PC-9 (cell line): ENCODE data around the gene UBL4A. TPM values are rescaled to one million over a fixed set of nuclear protein-coding genes. Genes with fewer than 3 reads are reported as not detected.

Source experiments
- BruUV-seq: library from RNA; stranded (reverse); fragments of 400-500 nt; replicated peaks from 2 replicates; lab custom pipeline; 2021; lab: Mats Ljungman, UMichigan
- CTCF ChIA-PET: fragments of 300-600 bp; sonication (Branson Sonifier 250); formaldehyde crosslinking; loops from one replicate; lab custom pipeline; 2022; ENCODE audit warnings: antibody characterized with exemption; lab: Charles Lee
- POLR2A ChIA-PET: fragments of 300-600 bp; sonication (Branson Sonifier 250); formaldehyde crosslinking; loops from one replicate; lab custom pipeline; 2022; ENCODE audit warnings: antibody characterized with exemption; ENCODE audit not compliant: unreplicated experiment; lab: Charles Lee
- DNase-seq, 2 experiments: peaks; one replicate each; pipeline versions ENCODE4 v3.0.0 to v3.0.0-alpha.2; 2015 to 2022; ENCODE audit warnings: mixed read lengths in 1 of 2
- H2AFZ ChIP-seq: fragments of 200-600 bp; sonication (generic); 2 replicates; pipeline ENCODE4 v1.8.1; 2017; ENCODE audit warnings: antibody characterized with exemption
- H3F3A ChIP-seq: fragments of 200-600 bp; sonication (generic); 2 replicates; pipeline ENCODE4 v1.8.1; 2017; ENCODE audit warnings: antibody characterized with exemption, mild to moderate bottlenecking, low read depth; ENCODE audit not compliant: insufficient read depth
- H3K27ac ChIP-seq: fragments of 200-600 bp; sonication (generic); 2 replicates; pipeline ENCODE4 v1.6.1; 2016; ENCODE audit warnings: mixed run types
- H3K27me3 ChIP-seq: fragments of 200-600 bp; sonication (generic); 2 replicates; pipeline ENCODE4 v1.6.1; 2016; ENCODE audit warnings: low read depth, mixed run types; ENCODE audit not compliant: insufficient read depth
- H3K36me3 ChIP-seq: fragments of 200-600 bp; sonication (generic); 2 replicates; pipeline ENCODE4 v1.6.1; 2016; ENCODE audit warnings: low read depth, mixed run types
- H3K4me1 ChIP-seq: fragments of 200-600 bp; sonication (generic); replicated peaks from 2 replicates; pipeline ENCODE4 v1.6.1; 2016; ENCODE audit warnings: mixed run types; ENCODE audit not compliant: insufficient read depth
- H3K4me2 ChIP-seq: fragments of 200-600 bp; sonication (generic); 2 replicates; pipeline ENCODE4 v1.6.1; 2017; ENCODE audit warnings: mixed run types
- H3K4me3 ChIP-seq: fragments of 200-600 bp; sonication (generic); 2 replicates; pipeline ENCODE4 v1.6.1; 2016; ENCODE audit warnings: mixed run types
- H3K79me2 ChIP-seq: fragments of 200-600 bp; sonication (generic); 2 replicates; pipeline ENCODE4 v1.6.1; 2017; ENCODE audit warnings: low read depth, mixed run types
- H3K9me2 ChIP-seq: fragments of 200-600 bp; sonication (generic); 2 replicates; pipeline ENCODE4 v1.8.1; 2017; ENCODE audit warnings: mild to moderate bottlenecking; ENCODE audit not compliant: insufficient read depth
- H3K9me3 ChIP-seq: fragments of 200-600 bp; sonication (generic); 2 replicates; pipeline ENCODE4 v1.8.1; 2016; ENCODE audit warnings: low read depth; ENCODE audit not compliant: insufficient read depth
- H4K20me1 ChIP-seq: fragments of 200-600 bp; sonication (generic); 2 replicates; pipeline ENCODE4 v1.8.1; 2017; ENCODE audit not compliant: insufficient read depth
- EZH2 ChIP-seq: fragments of 200-600 bp; sonication (generic); IDR thresholded peaks from 2 replicates; pipeline ENCODE4 v1.8.0; 2017; ENCODE audit warnings: antibody characterized with exemption, low read depth
- intact Hi-C: fragments of 100-400 bp; cut with micrococcal nuclease; formaldehyde crosslinking; loops from one replicate; pipeline ENCODE4 v1.10.0; 2022; ENCODE audit not compliant: unreplicated experiment
- total RNA-seq: library from RNA; stranded (reverse); gene quantifications from 2 replicates; pipeline ENCODE4 v1.2.3, GENCODE V29; 2021
- TF ChIP-seq, protein P1 (sequence below): fragments of 200-600 bp; sonication (generic); conservative IDR thresholded peaks from 2 replicates; pipeline ENCODE4 v1.6.1; 2017; ENCODE audit warnings: mixed run types, antibody characterized with exemption, mild to moderate bottlenecking, moderate library complexity

Gene UBL4A
- total RNA-seq, 1 experiment from 2014 or later = 80.7 TPM

DNA sequence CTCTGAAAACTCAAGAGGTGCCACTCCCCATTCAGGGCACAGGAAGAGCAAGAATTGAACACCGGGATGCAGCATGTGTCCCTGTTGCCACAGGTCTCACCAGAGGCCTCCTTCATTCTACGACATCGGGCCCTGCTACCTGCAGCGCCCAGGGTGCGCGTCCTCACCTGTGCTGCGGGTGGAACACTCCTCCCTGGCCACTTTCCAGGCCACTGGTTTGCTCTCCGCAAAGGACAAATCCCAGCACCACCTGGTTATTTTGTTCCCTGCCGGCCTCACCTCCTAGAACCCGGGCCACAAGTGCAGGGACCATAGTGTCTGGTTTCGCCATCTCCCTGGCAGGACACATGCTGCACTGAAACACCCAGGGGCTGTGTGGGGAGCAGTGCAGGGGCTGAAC is 43.9 kb upstream of the UBL4A start:
- peaks cover 10% of the 10 kb centered on the region for H3K79me2 ChIP-seq
- ChIA-PET POLR2A (no interaction called here), CTCF (interaction anchor here (0.6 kb wide), 1 partner anchor 978 kb away, joined by 3 read pairs; no protein-coding TSS in a partner anchor)
- no peak overlapping the region for H3K4me2 ChIP-seq
- H3K27me3 ChIP-seq = no peaks in the 10 kb centered on the region
- no peak overlapping the region for H3K4me3 ChIP-seq
- intact Hi-C loops = loop anchor here (5.0 kb wide), 3 partner anchors 133 to 763 kb away; partner anchors contain the start of genes FLNA and RPL10
- peaks cover 6% of the 10 kb centered on the region; the same call in 1 of the 2 replicates for H4K20me1 ChIP-seq
- TF ChIP-seq, protein P1, sequence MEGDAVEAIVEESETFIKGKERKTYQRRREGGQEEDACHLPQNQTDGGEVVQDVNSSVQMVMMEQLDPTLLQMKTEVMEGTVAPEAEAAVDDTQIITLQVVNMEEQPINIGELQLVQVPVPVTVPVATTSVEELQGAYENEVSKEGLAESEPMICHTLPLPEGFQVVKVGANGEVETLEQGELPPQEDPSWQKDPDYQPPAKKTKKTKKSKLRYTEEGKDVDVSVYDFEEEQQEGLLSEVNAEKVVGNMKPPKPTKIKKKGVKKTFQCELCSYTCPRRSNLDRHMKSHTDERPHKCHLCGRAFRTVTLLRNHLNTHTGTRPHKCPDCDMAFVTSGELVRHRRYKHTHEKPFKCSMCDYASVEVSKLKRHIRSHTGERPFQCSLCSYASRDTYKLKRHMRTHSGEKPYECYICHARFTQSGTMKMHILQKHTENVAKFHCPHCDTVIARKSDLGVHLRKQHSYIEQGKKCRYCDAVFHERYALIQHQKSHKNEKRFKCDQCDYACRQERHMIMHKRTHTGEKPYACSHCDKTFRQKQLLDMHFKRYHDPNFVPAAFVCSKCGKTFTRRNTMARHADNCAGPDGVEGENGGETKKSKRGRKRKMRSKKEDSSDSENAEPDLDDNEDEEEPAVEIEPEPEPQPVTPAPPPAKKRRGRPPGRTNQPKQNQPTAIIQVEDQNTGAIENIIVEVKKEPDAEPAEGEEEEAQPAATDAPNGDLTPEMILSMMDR = no peak
- no peak for TF ChIP-seq EZH2
- H2AFZ ChIP-seq = no peak overlapping the region
- BruUV-seq = no TSS peak
- no peaks in the 10 kb centered on the region for H3K9me2 ChIP-seq
- no peak for DNase-seq
- H3K4me1 ChIP-seq = peaks cover 17% of the 10 kb centered on the region
- H3F3A ChIP-seq = peaks cover 74% of the 10 kb centered on the region
- H3K36me3 ChIP-seq = peaks cover 8% of the 10 kb centered on the region; the same call in 1 of the 2 replicates
- no peaks in the 10 kb centered on the region for H3K9me3 ChIP-seq
- no peak overlapping the region for H3K27ac ChIP-seq

DNA sequence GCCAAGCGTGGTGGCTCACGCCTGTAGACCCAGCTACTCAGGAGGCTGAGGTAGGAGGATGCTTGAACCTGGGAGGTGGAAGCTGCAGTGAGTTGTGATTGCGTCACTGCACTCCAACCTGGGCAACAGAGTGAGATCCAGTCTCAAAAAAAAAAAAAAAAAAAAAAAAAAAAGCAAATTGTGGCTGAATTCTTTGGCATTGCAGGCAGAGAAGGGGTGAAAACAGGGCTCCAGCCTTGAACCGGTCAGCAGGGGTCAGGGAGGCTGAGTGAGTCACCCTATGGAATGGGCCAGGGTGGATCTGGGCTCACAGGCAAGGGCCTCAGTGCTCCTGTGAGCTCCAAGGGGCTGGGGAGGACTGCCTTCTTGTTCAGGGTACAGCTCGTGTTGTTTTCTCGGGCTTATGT is 42.8 kb upstream of the UBL4A start:
- H3K9me3 ChIP-seq = no peaks in the 10 kb centered on the region
- TF ChIP-seq, protein P1 = no peak
- no peak for TF ChIP-seq EZH2
- H4K20me1 ChIP-seq = peaks cover under 1% of the 10 kb centered on the region; the same call in 1 of the 2 replicates
- no peak overlapping the region for H3K4me2 ChIP-seq
- H3K4me3 ChIP-seq = no peak overlapping the region
- POLR2A ChIA-PET = interaction anchor here (0.6 kb wide), 1 partner anchor 12 kb away, joined by 4 read pairs; no protein-coding TSS in a partner anchor
- H3K9me2 ChIP-seq = no peaks in the 10 kb centered on the region
- intact Hi-C loops = no loop called here
- H3K27me3 ChIP-seq = no peaks in the 10 kb centered on the region
- H3F3A ChIP-seq = peaks cover 63% of the 10 kb centered on the region
- no TSS peak for BruUV-seq
- 0 out of 2 replicates have a peak, but pooled peaks cover 4% of the 10 kb centered on the region for H3K36me3 ChIP-seq
- H3K4me1 ChIP-seq = peaks cover 25% of the 10 kb centered on the region
- no peak overlapping the region for H2AFZ ChIP-seq
- peak; percentile 52 to 69 for DNase-seq
- CTCF ChIA-PET = no interaction called here
- H3K27ac ChIP-seq = peak overlapping the region; percentile 46
- 0 out of 2 replicates have a peak, but pooled peaks cover 2% of the 10 kb centered on the region for H3K79me2 ChIP-seq

DNA sequence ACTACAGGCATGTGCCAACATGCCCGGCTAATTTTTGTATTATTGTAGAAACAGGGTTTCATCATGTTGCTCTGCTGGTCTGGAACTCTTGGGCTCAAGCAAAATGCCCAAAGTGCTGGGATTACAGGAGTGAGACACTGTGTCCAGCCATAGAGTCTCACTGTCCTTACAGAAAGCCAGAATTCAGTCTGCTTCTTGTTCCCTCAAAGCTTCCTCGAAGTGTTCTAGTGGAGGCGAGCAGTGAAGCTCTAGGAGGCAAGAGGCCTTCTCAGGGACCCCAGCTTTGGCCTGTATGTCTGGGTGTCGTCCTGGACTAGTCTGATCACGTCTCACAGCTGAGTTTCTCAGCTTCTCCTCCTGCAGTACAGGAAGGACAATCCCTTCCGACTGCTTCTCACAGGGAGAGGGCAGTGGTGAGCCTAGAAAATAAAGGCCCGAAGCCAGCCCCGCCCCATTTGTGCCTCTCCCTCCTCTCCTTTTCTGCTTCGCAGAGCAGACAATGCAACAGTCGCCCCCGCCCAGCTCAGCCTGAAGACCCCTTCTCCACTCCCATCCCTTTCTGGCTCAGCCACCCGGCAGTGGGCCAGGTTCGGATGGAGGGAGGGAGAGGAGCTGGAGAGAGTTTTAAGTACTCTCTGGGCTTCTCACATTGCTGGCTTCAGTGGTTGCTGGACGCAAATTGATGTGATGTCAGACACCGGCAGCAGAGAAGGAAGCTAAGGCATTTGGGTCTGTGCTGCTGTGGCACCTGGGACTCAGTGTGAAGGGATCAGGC is 40.7 kb upstream of the UBL4A start:
- ChIA-PET CTCF (interaction anchor here (0.7 kb wide), 1 partner anchor 153 kb away, joined by 3 read pairs; no protein-coding TSS in a partner anchor), POLR2A (interaction anchor here (0.6 to 1.3 kb wide), 7 partner anchors 11 to 156 kb away, joined by 4 to 27 read pairs (median 6); partner anchors contain the start of genes FAM3A and SLC10A3)
- H4K20me1 ChIP-seq = no peaks in the 10 kb centered on the region
- H3K4me1 ChIP-seq = peaks cover 25% of the 10 kb centered on the region
- intact Hi-C loops = loop anchor here (2.0 kb wide), 1 partner anchor 48 kb away; the partner anchor contains the start of gene LAGE3
- H3K27ac ChIP-seq = peak overlapping the region; percentile 52
- H3F3A ChIP-seq = peaks cover 43% of the 10 kb centered on the region
- H3K4me3 ChIP-seq = no peak overlapping the region; the same call in 1 of the 2 replicates
- H3K9me2 ChIP-seq = no peaks in the 10 kb centered on the region
- no peaks in the 10 kb centered on the region for H3K9me3 ChIP-seq
- H3K79me2 ChIP-seq = no peaks in the 10 kb centered on the region
- DNase-seq = peak; percentile 63 to 83
- no TSS peak for BruUV-seq
- TF ChIP-seq, protein P1 = peak; percentile 61
- no peak for TF ChIP-seq EZH2
- no peaks in the 10 kb centered on the region for H3K36me3 ChIP-seq
- no peak overlapping the region for H2AFZ ChIP-seq
- H3K27me3 ChIP-seq = no peaks in the 10 kb centered on the region
- H3K4me2 ChIP-seq = peak overlapping the region; percentile 68
